Amygdala (tissue), 56 donors: Measurements from ENCODE around the gene CAPZA2.

Source experiments
- DNase-seq, 56 donors: peaks; one replicate each; lab custom pipeline; 2025; lab: John Stamatoyannopoulos, UW

Gene CAPZA2

DNA sequence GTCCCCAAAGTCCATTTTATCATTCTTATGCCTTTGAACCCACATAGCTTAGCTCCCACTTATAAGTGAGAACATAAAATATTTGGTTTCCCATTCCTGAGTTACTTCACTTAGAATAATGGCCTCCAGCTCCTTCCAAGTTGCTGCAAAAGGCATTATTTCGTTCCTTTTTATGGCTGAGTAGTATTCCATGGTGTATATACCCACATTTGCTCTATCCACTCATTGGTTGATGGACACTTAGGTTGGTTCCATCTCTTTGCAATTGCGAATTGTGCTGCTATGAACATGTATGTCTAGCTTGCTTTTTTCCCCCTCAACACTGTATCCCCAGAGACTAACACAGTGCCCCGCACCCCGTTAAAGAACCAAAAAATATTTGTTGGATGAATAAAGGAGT, 670 bp upstream of the CAPZA2 start:
- no peak for DNase-seq

DNA sequence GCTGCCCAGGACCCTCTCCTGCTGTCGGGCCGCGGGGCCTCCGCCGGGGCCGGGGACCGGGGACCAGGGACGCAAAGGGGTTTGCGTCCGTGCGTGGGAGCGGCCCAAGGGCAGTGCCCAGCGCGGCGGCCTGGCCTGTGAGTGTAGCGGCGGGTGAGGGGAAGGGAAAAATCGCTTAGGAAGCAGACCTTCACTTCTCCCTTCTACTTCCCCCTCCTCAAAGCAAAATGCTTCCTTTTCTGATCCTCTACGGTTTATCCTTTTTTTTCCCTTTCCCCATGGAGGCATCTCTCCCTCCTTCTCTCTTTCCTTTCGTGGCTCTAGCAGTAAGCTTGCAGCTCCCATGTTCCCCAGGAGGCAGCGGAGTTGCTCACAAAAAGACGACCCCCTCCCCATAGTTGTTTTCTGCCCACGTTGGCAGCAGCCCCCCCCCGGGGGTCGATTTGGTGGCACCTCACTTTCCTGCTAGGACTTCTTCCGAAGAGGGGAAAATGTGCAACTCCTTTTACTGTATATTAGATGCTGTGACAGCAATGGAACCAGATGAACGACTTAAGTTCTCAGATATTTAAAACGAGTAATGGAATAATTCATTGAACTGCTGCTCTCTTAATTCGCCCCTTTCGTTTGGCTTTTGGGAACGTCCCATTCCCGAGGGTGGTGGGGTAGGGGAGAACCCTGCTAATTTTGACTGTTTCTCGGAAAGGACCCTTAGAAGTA, 724 bp downstream of the CAPZA2 start:
- DNase-seq = peak in 30 of 56 donors; percentile 1 to 67 (median 38)

DNA sequence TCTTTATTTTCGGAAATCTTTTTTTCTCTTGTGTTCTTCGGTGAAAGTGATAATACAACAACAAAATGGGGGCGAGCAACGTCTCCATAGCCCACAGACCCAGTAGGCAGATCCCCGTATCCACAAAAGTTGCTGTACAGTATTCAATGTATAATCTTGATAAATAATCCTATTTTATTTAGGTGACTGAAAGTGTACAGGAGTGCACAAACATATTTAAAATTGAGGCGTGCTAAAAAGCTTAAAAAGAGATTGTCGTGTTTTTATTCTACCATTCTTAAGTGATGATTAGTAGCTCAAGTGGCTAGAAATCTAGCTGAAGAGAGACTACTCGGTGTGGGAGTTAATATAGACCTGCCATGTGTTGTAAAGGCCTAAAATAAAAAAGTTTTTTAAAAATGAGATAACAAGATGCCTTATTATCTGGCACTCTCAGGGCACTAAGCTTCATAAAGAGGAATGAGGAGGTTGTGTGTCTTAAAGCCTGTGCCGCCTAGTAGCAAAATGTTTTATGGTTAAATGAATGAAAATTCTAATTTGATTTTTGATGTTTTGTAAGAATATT, 1.6 kb downstream of the CAPZA2 start:
- no peak for DNase-seq

DNA sequence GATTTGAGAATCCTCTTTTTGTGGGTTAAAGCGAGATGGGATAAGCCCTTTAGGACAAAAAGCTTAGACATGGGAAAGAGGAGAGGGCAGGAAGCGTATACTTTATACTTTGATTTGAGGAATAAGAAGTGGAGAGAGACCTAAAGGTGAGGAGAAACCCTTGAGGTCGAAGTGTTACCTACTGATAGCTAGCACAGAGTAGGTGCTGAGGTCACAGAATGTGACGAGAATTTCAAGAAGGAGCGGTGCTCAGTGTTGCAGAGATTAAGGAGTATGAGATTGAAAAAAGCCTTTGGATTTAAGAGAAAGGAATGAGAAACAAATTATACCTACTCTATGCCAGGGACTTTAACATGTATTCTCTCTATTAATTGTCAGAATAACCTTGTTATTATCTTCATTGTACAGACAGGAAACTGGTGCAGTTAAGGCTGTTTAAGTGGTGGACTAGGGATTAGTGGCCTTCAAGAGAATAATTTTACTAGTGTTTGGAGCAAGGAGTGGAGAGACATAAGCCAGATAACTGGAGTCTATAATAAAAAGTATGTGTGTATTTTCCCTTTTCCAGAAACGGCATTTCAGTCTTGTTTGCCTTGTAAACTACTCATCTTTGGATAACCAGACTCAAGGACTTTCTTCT, 8.8 kb downstream of the CAPZA2 start:
- DNase-seq = no peak

DNA sequence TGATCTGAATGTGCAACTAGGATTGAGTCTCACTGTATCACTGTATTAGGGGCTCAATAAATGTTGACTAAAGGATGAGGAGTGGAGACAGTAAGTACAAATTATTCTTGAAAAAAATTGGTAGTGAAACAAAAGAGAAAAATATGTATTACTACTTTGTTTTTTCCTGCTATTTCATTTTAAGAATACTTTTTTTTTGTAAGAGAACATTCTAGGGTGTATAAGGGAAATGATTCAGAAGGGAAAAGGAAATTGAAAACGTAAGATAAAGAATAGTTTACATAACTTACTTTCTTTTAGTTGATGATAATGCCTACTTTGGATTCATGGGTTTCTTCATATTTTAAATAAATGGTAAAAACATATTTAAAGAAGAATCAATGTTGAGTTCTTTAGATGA, 9.6 kb downstream of the CAPZA2 start:
- no peak for DNase-seq

DNA sequence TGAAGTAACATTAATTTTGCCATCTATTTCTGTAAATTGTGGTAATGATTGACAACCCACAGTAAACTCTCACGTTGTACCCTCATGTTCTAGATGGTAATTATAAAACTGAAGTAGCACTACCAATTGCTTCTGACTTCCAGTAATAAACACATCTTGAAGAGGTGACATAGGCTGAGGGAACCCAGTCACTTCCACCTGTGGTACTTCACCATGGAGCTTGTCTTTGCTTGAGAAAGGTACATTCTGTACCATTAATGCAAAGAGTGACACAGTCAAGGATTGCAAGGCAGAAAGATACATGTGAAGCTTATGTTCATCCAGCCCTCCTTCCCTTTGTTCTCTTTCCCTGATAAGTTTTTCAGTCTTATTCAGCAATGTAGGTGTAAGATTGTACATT, 11.2 kb downstream of the CAPZA2 start:
- DNase-seq = no peak

DNA sequence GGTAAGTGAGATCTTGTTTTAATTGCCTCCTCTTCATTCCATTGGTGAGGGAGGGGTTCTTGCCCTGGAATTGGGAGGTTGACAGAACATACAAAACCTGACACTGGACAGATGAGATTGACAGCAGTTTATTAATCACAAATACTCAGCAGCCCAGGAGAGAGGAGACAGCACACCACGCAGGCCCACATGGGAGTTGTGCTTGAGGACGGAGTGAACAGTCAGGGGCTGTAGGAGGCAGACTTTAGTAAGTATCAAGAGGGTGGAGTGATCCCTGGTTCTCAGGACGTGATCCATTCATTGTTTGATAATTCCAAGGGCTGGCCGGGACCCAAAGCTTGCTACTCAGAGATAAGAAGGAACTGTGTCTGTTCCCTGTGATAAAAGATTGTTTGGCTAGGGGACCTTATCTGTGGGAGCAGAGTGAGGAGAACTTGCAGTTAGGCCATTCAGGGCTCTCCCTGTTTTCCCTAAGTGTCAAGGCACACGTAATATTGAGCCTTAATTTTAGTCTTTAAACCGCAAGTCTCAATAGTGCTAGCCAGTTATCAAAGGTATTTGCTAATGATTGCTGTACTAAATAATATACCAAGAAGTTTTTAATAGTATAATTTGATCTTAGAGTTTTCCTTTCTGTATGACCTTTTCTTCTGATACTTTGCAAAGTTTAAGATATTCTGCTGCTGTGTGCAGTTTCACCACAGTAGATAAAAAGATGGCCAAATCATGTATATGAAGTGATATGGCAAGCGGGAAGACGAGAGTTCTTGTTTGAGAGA, 14.5 kb downstream of the CAPZA2 start:
- no peak for DNase-seq

DNA sequence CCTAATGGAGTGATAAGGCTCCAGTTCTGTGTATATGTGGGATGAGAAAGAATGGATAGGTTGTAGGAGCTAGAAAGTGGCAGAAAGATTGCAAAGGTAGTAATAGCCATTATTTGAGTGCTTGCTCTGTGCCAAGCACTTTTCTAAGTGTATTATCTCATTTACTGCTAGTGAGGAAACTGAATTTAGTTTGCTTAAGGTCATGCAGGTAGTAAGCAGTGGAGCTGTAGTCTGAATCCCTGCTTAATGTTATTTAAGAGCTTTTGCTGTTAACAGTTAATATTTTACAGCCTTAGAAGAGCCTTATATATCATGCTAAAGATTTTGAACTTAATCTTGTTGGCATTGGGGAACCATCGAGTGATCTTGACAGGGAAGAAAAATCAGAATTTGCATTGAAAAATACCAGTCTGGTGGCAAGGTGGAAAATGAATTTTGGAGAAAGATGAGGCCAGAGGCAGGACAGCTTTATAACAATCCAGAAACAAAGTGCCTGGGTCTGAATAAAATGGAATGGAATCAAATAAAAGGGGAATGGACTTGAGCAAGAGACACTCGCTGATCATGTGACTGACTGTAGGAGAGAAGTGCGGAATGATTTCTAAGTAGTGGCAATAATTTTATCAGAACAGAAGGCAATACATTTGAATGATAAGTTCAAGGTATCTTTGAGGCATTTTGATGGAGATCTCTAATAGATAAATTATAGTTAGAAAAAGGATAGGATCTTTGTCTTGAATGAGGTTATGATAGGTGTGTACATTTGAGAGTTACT, 15.2 kb downstream of the CAPZA2 start:
- no peak for DNase-seq

DNA sequence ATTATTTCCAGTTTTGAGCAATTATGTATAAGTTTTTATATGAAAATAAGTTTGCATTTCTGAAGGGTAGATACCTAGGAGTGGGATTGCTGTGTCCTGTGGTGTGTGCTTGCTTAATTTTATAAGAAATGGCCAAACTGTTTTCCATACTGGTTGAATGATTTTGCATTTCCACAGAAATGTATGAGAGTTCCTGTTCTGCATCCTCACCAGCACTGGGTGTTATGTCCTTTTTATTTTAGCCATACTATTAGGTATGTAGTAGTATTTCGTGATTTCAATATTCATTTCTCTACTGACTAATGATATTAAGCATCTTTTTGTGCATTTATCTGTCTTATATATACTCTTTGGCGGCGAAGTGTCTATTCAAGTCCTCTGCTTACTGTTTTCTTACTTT, 22.3 kb downstream of the CAPZA2 start:
- DNase-seq = no peak

DNA sequence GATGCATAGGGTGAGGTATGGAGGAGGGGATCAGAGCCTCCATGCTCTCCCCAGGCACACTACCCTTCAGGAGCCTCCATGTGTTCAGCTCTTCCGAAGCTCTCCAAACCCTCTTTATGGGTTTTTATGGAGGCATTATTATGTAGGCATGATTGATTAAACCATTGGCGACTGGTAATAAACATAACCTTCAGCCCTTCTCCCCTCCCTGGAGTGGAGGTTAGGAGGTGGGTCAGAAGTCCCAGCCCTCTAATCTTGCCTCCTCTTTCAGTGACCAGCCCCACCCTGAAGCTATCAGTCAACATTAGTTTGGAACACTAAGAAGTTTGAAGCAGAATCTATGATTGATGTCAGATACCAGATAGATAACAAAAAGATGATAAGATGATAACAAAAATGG, 23.3 kb downstream of the CAPZA2 start:
- no peak for DNase-seq

DNA sequence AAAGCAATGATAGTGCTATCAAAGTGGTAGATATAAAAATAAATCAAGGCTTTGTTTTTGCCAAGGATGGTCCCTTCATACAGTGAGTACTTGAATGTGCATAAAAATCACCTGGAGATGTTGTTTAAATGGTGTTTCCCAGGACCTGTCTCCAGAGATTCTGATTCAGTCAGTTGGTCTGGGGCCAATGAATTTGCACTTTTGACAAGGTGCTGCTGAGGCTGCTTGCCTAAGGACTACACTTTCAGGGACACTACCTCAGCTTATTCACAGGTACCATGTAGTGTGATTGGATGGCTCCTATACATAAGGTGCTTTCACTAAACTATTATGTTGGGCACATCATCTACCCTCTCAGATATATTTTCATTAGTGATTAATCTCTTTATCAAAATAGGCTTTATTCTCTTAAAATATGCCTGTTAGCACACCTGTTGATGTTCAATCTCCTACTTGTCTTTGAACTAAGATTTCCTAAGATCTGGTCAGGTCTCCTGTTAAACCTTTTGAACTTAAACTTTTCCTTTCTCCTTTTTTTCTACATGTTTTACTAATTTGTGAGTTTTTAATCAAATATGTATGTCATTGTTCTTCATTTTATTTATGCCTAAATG, 24.3 kb downstream of the CAPZA2 start:
- no peak for DNase-seq

DNA sequence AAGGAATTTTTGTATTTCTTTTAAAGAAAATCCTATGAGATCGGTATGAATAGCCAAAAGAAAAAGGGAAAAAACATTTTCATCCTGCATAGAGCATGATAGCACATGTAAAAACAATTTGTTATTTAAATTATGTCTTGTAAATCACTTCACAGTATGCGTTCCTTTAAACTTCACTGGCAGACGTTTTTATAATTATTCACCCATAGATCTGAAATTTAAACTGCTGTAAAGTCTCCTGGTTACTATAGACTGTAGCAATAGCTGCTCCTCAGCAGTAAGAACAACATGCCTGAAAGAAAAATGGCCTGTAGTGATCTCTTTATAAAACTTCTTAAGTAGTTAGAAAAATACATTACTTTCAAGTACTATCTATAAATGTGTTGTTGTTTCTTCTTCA, 26.5 kb downstream of the CAPZA2 start:
- DNase-seq = no peak

DNA sequence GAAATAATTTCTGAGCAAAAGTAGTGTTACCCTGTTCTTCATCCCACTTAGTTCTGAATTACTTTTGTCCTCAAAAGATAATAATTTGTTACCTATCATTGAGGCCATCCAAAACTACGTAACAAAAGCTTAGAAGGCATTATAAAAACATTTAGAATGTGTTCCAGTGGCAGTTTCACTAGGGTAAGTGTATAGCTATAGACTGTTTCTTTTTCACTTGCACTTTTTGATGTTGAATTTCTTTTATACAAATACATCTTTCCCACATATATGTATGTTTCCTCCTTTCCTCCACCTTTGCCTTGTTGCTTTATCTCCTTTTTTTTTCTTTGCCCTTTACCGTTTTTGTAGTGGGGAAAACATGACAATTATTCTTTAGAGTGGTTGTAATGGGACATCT, 33.5 kb downstream of the CAPZA2 start:
- DNase-seq = no peak

DNA sequence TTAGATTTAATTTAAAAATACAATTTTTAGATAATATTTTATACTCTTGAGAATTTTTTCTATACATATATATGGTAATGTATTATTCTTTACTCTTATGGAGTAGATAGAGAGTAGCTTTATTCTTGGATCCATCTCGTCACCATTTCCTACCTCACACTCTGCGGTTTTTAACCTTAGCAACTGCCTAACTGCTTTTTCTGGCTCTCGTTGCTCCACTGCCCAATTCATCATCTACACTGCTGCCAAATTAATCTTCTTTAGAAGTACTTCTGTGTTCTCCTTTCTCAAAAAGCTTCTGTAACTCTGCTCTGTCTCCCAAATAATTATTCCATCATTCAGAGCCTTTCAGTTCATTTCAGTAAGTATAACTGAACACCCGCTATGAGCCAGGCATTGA, 35.3 kb downstream of the CAPZA2 start:
- DNase-seq = no peak

DNA sequence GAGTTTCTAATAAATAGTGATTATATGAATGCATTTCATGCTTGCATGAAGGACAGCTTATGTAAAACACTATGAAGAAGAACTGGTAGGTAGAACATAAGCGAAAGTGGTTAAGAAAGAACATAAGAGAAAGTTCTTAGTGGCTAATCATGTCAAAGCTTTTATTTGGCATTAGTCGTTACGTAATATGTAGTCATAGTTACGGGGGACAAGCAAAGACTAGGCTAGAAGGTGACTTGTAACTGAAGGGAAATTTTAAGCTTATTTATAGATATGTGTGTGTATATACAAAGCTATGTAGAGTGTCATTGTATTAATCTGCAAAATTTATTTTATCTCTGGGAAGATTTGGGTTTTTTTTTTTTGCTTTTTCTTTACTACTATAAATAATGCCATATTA, 36.9 kb downstream of the CAPZA2 start:
- no peak for DNase-seq

DNA sequence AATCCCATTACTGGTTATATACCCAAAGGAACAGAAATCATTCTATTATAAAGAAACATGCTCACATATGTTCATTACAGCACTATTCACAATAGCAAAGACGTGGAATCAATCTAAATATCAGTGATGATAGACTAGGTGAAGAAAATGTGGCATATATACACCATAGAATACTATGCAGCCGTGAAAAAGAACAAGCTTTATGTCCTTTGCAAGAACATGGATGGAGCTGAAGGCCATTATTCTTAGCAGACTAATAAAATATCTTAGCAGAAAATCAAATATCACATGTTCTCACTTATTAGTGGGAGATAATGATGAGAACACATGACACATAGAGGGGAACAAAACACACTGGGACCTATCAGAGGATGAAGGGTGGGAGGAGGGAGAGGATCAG, 38.8 kb downstream of the CAPZA2 start:
- DNase-seq = no peak

DNA sequence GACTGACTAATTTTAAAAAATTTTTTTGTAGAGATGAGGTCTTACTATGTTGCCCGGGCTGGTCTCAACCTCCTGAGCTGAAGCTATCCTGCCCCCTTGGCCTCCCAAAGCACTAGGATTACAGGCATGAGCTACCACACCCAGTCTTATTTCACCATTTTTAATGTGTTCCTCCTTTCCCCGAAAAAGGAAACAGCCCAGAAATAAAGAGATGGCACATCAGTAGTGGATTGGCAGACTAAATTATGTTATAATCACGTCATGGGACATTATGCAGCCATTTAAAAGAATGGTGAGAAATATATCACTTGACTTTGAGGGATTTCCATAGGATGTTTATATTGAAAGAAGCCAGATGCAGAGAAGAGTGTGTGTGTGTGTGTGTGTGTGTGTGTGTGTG, 40.5 kb downstream of the CAPZA2 start:
- DNase-seq = no peak

DNA sequence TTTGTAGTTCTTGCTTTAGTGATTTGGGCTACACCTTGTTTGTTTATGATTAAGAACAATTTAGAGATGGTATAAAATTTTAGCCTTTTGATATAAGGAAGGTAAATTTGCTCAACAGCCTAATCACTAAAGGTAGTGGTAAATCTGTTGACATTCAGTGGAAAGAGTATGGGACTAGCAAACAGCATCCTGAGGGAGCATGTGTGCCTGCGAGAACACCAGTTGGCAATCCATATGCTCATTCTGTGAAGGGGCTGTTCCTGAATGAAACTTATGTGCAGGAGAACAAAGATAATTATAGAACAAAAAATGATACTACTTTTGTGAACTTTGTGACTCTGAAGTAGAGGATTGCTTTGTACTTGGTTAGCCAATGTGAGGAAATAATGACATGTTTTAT, 44.0 kb downstream of the CAPZA2 start:
- DNase-seq = no peak

DNA sequence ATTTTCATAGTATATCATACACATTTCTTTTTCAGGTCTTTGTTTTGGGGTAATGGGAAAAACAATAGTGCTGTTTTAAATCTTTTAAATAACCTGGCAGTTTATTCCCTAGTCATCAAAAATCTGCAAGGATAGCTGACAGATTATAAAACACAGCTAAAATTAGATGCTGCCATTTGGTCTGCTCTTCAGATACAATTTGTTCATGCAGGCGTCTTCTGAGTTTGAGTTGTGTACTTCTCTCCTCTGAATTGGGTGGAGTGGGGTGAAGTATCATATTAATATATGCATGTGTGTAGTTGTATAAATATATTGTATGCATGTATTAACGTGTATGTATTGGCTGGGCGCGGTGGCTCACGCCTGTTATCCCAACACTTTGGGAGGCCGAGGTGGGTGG, 48.0 kb downstream of the CAPZA2 start:
- no peak for DNase-seq

DNA sequence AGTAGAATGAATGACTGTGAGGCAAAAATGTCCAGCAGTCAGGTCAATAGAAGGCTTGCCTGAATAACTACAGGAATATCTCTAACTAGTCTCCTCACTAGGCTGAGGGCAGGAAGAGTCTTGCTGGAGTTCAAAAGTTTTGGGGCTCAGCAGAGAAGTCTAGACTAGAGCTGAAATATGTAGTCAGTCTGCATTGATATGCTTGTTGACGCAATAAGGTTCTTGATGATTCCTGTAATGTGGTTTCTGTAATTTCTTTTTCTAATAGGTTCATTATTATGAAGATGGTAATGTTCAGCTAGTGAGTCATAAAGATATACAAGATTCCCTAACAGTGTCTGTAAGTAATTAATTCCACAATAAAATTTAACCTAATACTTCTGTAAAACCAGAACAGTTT, 49.4 kb downstream of the CAPZA2 start:
- no peak for DNase-seq
